ENCODE results near the gene ACP6.

Gene ACP6

GRCh38 chr1:147635342-147635741 is 35.0 kb downstream of the ACP6 start:
- H3K9ac ChIP-seq (ENCODE audit: low read length in 5 of 5): no peak overlapping the region
- no peaks in the 10 kb centered on the region for H3K9me3 ChIP-seq (ENCODE audit: control insufficient read depth in 5 of 5, low read length in 5 of 5)
- peaks cover 0 to 4% (median 0%) of the 10 kb centered on the region in 5 donors for H3K4me1 ChIP-seq (ENCODE audit: control insufficient read depth in 5 of 5, insufficient read depth in 5 of 5, low read length in 5 of 5)
- H3K4me3 ChIP-seq (ENCODE audit: low read depth in 1 of 5, low read length in 5 of 5): no peak overlapping the region
- H3K27ac ChIP-seq (ENCODE audit: low read depth, low read length): no peak overlapping the region
- no peaks in the 10 kb centered on the region for H3K36me3 ChIP-seq (ENCODE audit: control insufficient read depth in 5 of 5, insufficient read depth in 5 of 5, low read length in 5 of 5)
- no peaks in the 10 kb centered on the region for H3K27me3 ChIP-seq (ENCODE audit: control insufficient read depth in 5 of 5, insufficient read depth in 4 of 5, low read length in 5 of 5)

GRCh38 chr1:147634645-147635044 is 35.7 kb downstream of the ACP6 start:
- Histone ChIP-seq H3K9me3 (ENCODE audit: control insufficient read depth in 5 of 5, low read length in 5 of 5) (no peaks in the 10 kb centered on the region), H3K27ac (ENCODE audit: low read depth, low read length) (no peak overlapping the region), H3K9ac (ENCODE audit: low read length in 5 of 5) (no peak overlapping the region), H3K36me3 (ENCODE audit: control insufficient read depth in 5 of 5, insufficient read depth in 5 of 5, low read length in 5 of 5) (no peaks in the 10 kb centered on the region), H3K4me1 (ENCODE audit: control insufficient read depth in 5 of 5, insufficient read depth in 5 of 5, low read length in 5 of 5) (peaks cover 0 to 4% (median 0%) of the 10 kb centered on the region in 5 donors), H3K4me3 (ENCODE audit: low read depth in 1 of 5, low read length in 5 of 5) (no peak overlapping the region), H3K27me3 (ENCODE audit: control insufficient read depth in 5 of 5, insufficient read depth in 4 of 5, low read length in 5 of 5) (no peaks in the 10 kb centered on the region)

- H3K36me3 ChIP-seq (ENCODE audit: control insufficient read depth in 5 of 5, insufficient read depth in 5 of 5, low read length in 5 of 5): no peaks in the 10 kb centered on the region
- peaks cover 0 to 4% (median 0%) of the 10 kb centered on the region in 5 donors for H3K4me1 ChIP-seq (ENCODE audit: control insufficient read depth in 5 of 5, insufficient read depth in 5 of 5, low read length in 5 of 5)
- no peak overlapping the region for H3K9ac ChIP-seq (ENCODE audit: low read length in 5 of 5)
- no peak overlapping the region for H3K27ac ChIP-seq (ENCODE audit: low read depth, low read length)
- no peaks in the 10 kb centered on the region for H3K27me3 ChIP-seq (ENCODE audit: control insufficient read depth in 5 of 5, insufficient read depth in 4 of 5, low read length in 5 of 5)
- H3K9me3 ChIP-seq (ENCODE audit: control insufficient read depth in 5 of 5, low read length in 5 of 5): no peaks in the 10 kb centered on the region
- H3K4me3 ChIP-seq (ENCODE audit: low read depth in 1 of 5, low read length in 5 of 5): no peak overlapping the region
These were observed 36.6 kb downstream of the ACP6 start for GRCh38 chr1:147633759-147634158.

GRCh38 chr1:147631839-147632238 is 38.5 kb downstream of the ACP6 start:
- Histone ChIP-seq H3K4me3 (ENCODE audit: low read depth in 1 of 5, low read length in 5 of 5) (no peak overlapping the region), H3K9ac (ENCODE audit: low read length in 5 of 5) (no peak overlapping the region), H3K4me1 (ENCODE audit: control insufficient read depth in 5 of 5, insufficient read depth in 5 of 5, low read length in 5 of 5) (peaks cover 0 to 4% (median 0%) of the 10 kb centered on the region in 5 donors), H3K27ac (ENCODE audit: low read depth, low read length) (no peak overlapping the region), H3K9me3 (ENCODE audit: control insufficient read depth in 5 of 5, low read length in 5 of 5) (no peaks in the 10 kb centered on the region), H3K36me3 (ENCODE audit: control insufficient read depth in 5 of 5, insufficient read depth in 5 of 5, low read length in 5 of 5) (no peaks in the 10 kb centered on the region), H3K27me3 (ENCODE audit: control insufficient read depth in 5 of 5, insufficient read depth in 4 of 5, low read length in 5 of 5) (no peaks in the 10 kb centered on the region)

- Histone ChIP-seq H3K27me3 (ENCODE audit: control insufficient read depth in 5 of 5, insufficient read depth in 4 of 5, low read length in 5 of 5) (no peaks in the 10 kb centered on the region), H3K9ac (ENCODE audit: low read length in 5 of 5) (no peak overlapping the region), H3K4me3 (ENCODE audit: low read depth in 1 of 5, low read length in 5 of 5) (no peak overlapping the region), H3K9me3 (ENCODE audit: control insufficient read depth in 5 of 5, low read length in 5 of 5) (no peaks in the 10 kb centered on the region), H3K4me1 (ENCODE audit: control insufficient read depth in 5 of 5, insufficient read depth in 5 of 5, low read length in 5 of 5) (no peaks in the 10 kb centered on the region), H3K27ac (ENCODE audit: low read depth, low read length) (no peak overlapping the region), H3K36me3 (ENCODE audit: control insufficient read depth in 5 of 5, insufficient read depth in 5 of 5, low read length in 5 of 5) (no peaks in the 10 kb centered on the region)
These were observed 39.9 kb downstream of the ACP6 start for GRCh38 chr1:147630447-147630846.

GRCh38 chr1:147630022-147630421 is 40.3 kb downstream of the ACP6 start:
- Histone ChIP-seq H3K27me3 (ENCODE audit: control insufficient read depth in 5 of 5, insufficient read depth in 4 of 5, low read length in 5 of 5) (no peaks in the 10 kb centered on the region), H3K27ac (ENCODE audit: low read depth, low read length) (no peak overlapping the region), H3K9ac (ENCODE audit: low read length in 5 of 5) (no peak overlapping the region)

GRCh38 chr1:147628441-147628840 is 41.9 kb downstream of the ACP6 start:
- no peak overlapping the region for H3K4me3 ChIP-seq (ENCODE audit: low read depth in 1 of 5, low read length in 5 of 5)

More at GRCh38 chr1:147630022-147630421, 40.3 kb downstream of the ACP6 start:
- Histone ChIP-seq H3K9me3 (ENCODE audit: control insufficient read depth in 5 of 5, low read length in 5 of 5) (no peaks in the 10 kb centered on the region), H3K4me3 (ENCODE audit: low read depth in 1 of 5, low read length in 5 of 5) (no peak overlapping the region), H3K36me3 (ENCODE audit: control insufficient read depth in 5 of 5, insufficient read depth in 5 of 5, low read length in 5 of 5) (no peaks in the 10 kb centered on the region), H3K4me1 (ENCODE audit: control insufficient read depth in 5 of 5, insufficient read depth in 5 of 5, low read length in 5 of 5) (no peaks in the 10 kb centered on the region)

GRCh38 chr1:147627435-147628110 is 42.8 kb downstream of the ACP6 start:
- no peak overlapping the region for H3K9ac ChIP-seq (ENCODE audit: low read length in 5 of 5)
- peaks cover 0 to 15% (median 12%) of the 10 kb centered on the region in 5 donors for H3K36me3 ChIP-seq (ENCODE audit: control insufficient read depth in 5 of 5, insufficient read depth in 5 of 5, low read length in 5 of 5)
- H3K27me3 ChIP-seq (ENCODE audit: control insufficient read depth in 5 of 5, insufficient read depth in 4 of 5, low read length in 5 of 5): no peaks in the 10 kb centered on the region
- no peaks in the 10 kb centered on the region for H3K4me1 ChIP-seq (ENCODE audit: control insufficient read depth in 5 of 5, insufficient read depth in 5 of 5, low read length in 5 of 5)
- H3K4me3 ChIP-seq (ENCODE audit: low read depth in 1 of 5, low read length in 5 of 5): no peak overlapping the region
- no peaks in the 10 kb centered on the region for H3K9me3 ChIP-seq (ENCODE audit: control insufficient read depth in 5 of 5, low read length in 5 of 5)
- no peak overlapping the region for H3K27ac ChIP-seq (ENCODE audit: low read depth, low read length)

More at GRCh38 chr1:147628441-147628840, 41.9 kb downstream of the ACP6 start:
- H3K36me3 ChIP-seq (ENCODE audit: control insufficient read depth in 5 of 5, insufficient read depth in 5 of 5, low read length in 5 of 5): peaks cover 0 to 12% (median 11%) of the 10 kb centered on the region in 5 donors
- no peak overlapping the region for H3K27ac ChIP-seq (ENCODE audit: low read depth, low read length)
- no peak overlapping the region for H3K9ac ChIP-seq (ENCODE audit: low read length in 5 of 5)
- no peaks in the 10 kb centered on the region for H3K27me3 ChIP-seq (ENCODE audit: control insufficient read depth in 5 of 5, insufficient read depth in 4 of 5, low read length in 5 of 5)
- no peaks in the 10 kb centered on the region for H3K9me3 ChIP-seq (ENCODE audit: control insufficient read depth in 5 of 5, low read length in 5 of 5)
- no peaks in the 10 kb centered on the region for H3K4me1 ChIP-seq (ENCODE audit: control insufficient read depth in 5 of 5, insufficient read depth in 5 of 5, low read length in 5 of 5)

- Histone ChIP-seq H3K9ac (ENCODE audit: low read length in 5 of 5) (no peak overlapping the region), H3K9me3 (ENCODE audit: control insufficient read depth in 5 of 5, low read length in 5 of 5) (no peaks in the 10 kb centered on the region), H3K4me1 (ENCODE audit: control insufficient read depth in 5 of 5, insufficient read depth in 5 of 5, low read length in 5 of 5) (no peaks in the 10 kb centered on the region), H3K36me3 (ENCODE audit: control insufficient read depth in 5 of 5, insufficient read depth in 5 of 5, low read length in 5 of 5) (peaks cover 0 to 23% (median 16%) of the 10 kb centered on the region in 5 donors), H3K27me3 (ENCODE audit: control insufficient read depth in 5 of 5, insufficient read depth in 4 of 5, low read length in 5 of 5) (no peaks in the 10 kb centered on the region), H3K4me3 (ENCODE audit: low read depth in 1 of 5, low read length in 5 of 5) (no peak overlapping the region), H3K27ac (ENCODE audit: low read depth, low read length) (no peak overlapping the region)
These were observed 43.6 kb downstream of the ACP6 start for GRCh38 chr1:147626739-147627138.

- no peaks in the 10 kb centered on the region for H3K4me1 ChIP-seq (ENCODE audit: control insufficient read depth in 5 of 5, insufficient read depth in 5 of 5, low read length in 5 of 5)
- H3K9ac ChIP-seq (ENCODE audit: low read length in 5 of 5): no peak overlapping the region
- no peaks in the 10 kb centered on the region for H3K9me3 ChIP-seq (ENCODE audit: control insufficient read depth in 5 of 5, low read length in 5 of 5)
- peaks cover 0 to 27% (median 17%) of the 10 kb centered on the region in 5 donors for H3K36me3 ChIP-seq (ENCODE audit: control insufficient read depth in 5 of 5, insufficient read depth in 5 of 5, low read length in 5 of 5)
- H3K27ac ChIP-seq (ENCODE audit: low read depth, low read length): no peak overlapping the region
- H3K4me3 ChIP-seq (ENCODE audit: low read depth in 1 of 5, low read length in 5 of 5): no peak overlapping the region
- no peaks in the 10 kb centered on the region for H3K27me3 ChIP-seq (ENCODE audit: control insufficient read depth in 5 of 5, insufficient read depth in 4 of 5, low read length in 5 of 5)
These were observed 44.0 kb downstream of the ACP6 start for GRCh38 chr1:147626291-147626690.
